SK-N-SH (cell line): ENCODE data around the gene UTP3. TPM values are rescaled to one million over a fixed set of nuclear protein-coding genes. Genes with fewer than 3 reads are reported as not detected.

Experiments
- CTCF ChIA-PET: fragments of 300-600, 350-600 bp; formaldehyde crosslinking; extraction: SDS; loops from one replicate; lab custom pipeline; 2021; lab: Yijun Ruan, JAX
- POLR2A ChIA-PET: fragments of 350-600 bp; sonication (Branson Sonifier 250); formaldehyde crosslinking; extraction: SDS; loops from one replicate; lab custom pipeline; 2020; ENCODE audit warnings: antibody characterized with exemption, inconsistent platforms; lab: Yijun Ruan, JAX
- DNase-seq: peaks from one replicate; pipeline ENCODE4 v3.0.0; 2012
- H2AFZ ChIP-seq: fragments of 200-600 bp; sonication (generic); 2 replicates; pipeline ENCODE4 v1.8.1; 2016; ENCODE audit warnings: antibody characterized with exemption, mild to moderate bottlenecking, low read depth
- H3F3A ChIP-seq: fragments of 200-600 bp; sonication (generic); replicated peaks from 2 replicates; pipeline ENCODE3; 2016; ENCODE audit warnings: antibody characterized with exemption, mild to moderate bottlenecking; ENCODE audit not compliant: insufficient read depth
- H3K27ac ChIP-seq, 2 experiments: fragments of 200-500 bp in 1 of 2; fragments of 200-600 bp in 1 of 2; sonication (Bioruptor generic) in 1 of 2; sonication (generic), shearing (Covaris generic) in 1 of 2; 2 replicates each; pipeline versions ENCODE4 v1.5.1 to v1.6.1; 2014 to 2016; ENCODE audit warnings: low read depth in 2 of 2, inconsistent platforms in 1 of 2, low read length in 1 of 2, mild to moderate bottlenecking in 1 of 2, mixed read lengths in 1 of 2
- H3K27me3 ChIP-seq: fragments of 200-600 bp; sonication (generic), shearing (Covaris generic); 2 replicates; pipeline ENCODE4 v1.6.1; 2016; ENCODE audit warnings: mixed run types; ENCODE audit not compliant: insufficient read depth
- H3K36me3 ChIP-seq, 2 experiments: fragments of 200-500 bp in 1 of 2; fragments of 200-600 bp in 1 of 2; sonication (Bioruptor generic) in 1 of 2; sonication (generic) in 1 of 2; replicated peaks in 1 of 2; 2 replicates each; pipeline versions ENCODE3 to v1.5.1; 2014 to 2016; ENCODE audit warnings: low read length in 1 of 2, mild to moderate bottlenecking in 1 of 2; ENCODE audit not compliant: insufficient read depth in 2 of 2, control insufficient read depth in 1 of 2
- H3K4me1 ChIP-seq, 2 experiments: fragments of 200-500 bp in 1 of 2; fragments of 200-600 bp in 1 of 2; sonication (Bioruptor generic) in 1 of 2; sonication (generic), shearing (Covaris generic) in 1 of 2; 2 replicates each; pipeline versions ENCODE4 v1.5.1 to v1.6.1; 2014 to 2016; ENCODE audit warnings: low read depth in 1 of 2, low read length in 1 of 2, mixed run types in 1 of 2; ENCODE audit not compliant: insufficient read depth in 2 of 2, control insufficient read depth in 1 of 2
- H3K4me2 ChIP-seq: fragments of 200-600 bp; sonication (generic), shearing (Covaris generic); 2 replicates; pipeline ENCODE4 v1.6.1; 2017; ENCODE audit warnings: mixed run types
- H3K4me3 ChIP-seq, 2 experiments: fragments of 200-500 bp in 1 of 2; fragments of 200-600 bp in 1 of 2; sonication (Bioruptor generic) in 1 of 2; sonication (generic), shearing (Covaris generic) in 1 of 2; 2 replicates each; pipeline versions ENCODE4 v1.5.1 to v1.8.1; 2014 to 2016; ENCODE audit warnings: low read depth in 2 of 2, inconsistent platforms in 1 of 2, low read length in 1 of 2, mild to moderate bottlenecking in 1 of 2, mixed read lengths in 1 of 2, moderate library complexity in 1 of 2
- H3K79me2 ChIP-seq: fragments of 200-600 bp; sonication (generic); 2 replicates; pipeline ENCODE4 v1.8.1; 2017; ENCODE audit warnings: mild to moderate bottlenecking; ENCODE audit not compliant: insufficient read depth
- H3K9ac ChIP-seq: fragments of 200-600 bp; sonication (generic); 2 replicates; pipeline ENCODE4 v1.6.1; 2017; ENCODE audit warnings: mixed run types
- H3K9me2 ChIP-seq: fragments of 200-600 bp; sonication (generic); 2 replicates; pipeline ENCODE4 v1.6.1; 2017; ENCODE audit warnings: mixed run types
- H3K9me3 ChIP-seq: fragments of 200-600 bp; sonication (generic); 2 replicates; pipeline ENCODE4 v1.6.1; 2017; ENCODE audit warnings: mixed run types, mild to moderate bottlenecking, moderate library complexity
- H4K20me1 ChIP-seq: fragments of 200-600 bp; sonication (generic); 2 replicates; pipeline ENCODE4 v1.6.1; 2017; ENCODE audit warnings: mild to moderate bottlenecking, mixed run types; ENCODE audit not compliant: insufficient read depth
- CHD2 ChIP-seq: fragments of 150-350 bp; IDR thresholded peaks from 2 replicates; pipeline ENCODE4 v1.6.1; 2018; ENCODE audit warnings: low read length; ENCODE audit not compliant: partially characterized antibody
- ELF1 ChIP-seq: IDR thresholded peaks from 2 replicates; pipeline ENCODE4 v1.4.0; 2012
- FOSL2 ChIP-seq: IDR thresholded peaks from 2 replicates; pipeline ENCODE4 v1.4.0; 2012; ENCODE audit warnings: low read depth, mild to moderate bottlenecking, moderate library complexity, borderline replicate concordance
- GABPA ChIP-seq: IDR thresholded peaks from 2 replicates; pipeline ENCODE4 v1.4.0; 2012; ENCODE audit warnings: low read depth, mild to moderate bottlenecking
- GATA2 ChIP-seq: sonication (generic); formaldehyde crosslinking; IDR thresholded peaks from 2 replicates; pipeline ENCODE4 v1.5.0; 2020; ENCODE audit warnings: mild to moderate bottlenecking, missing genetic modification reagents
- IRF3 ChIP-seq: fragments of 150-350 bp; IDR thresholded peaks from 2 replicates; pipeline ENCODE4 v1.6.1; 2016; ENCODE audit warnings: mild to moderate bottlenecking, low read depth, low read length
- JUND ChIP-seq: IDR thresholded peaks from 2 replicates; pipeline ENCODE4 v1.4.0; 2012
- MEF2A ChIP-seq: IDR thresholded peaks from 2 replicates; pipeline ENCODE4 v1.4.0; 2012; ENCODE audit warnings: low read depth, borderline replicate concordance
- NFIC ChIP-seq: IDR thresholded peaks from 2 replicates; pipeline ENCODE4 v1.4.0; 2012; ENCODE audit warnings: borderline replicate concordance
- RFX5 ChIP-seq: IDR thresholded peaks from 2 replicates; pipeline ENCODE4 v1.6.1; 2012; ENCODE audit warnings: mild to moderate bottlenecking, improper control_type of control experiment, low read length
- TAF1 ChIP-seq: IDR thresholded peaks from 2 replicates; pipeline ENCODE4 v1.6.1; 2012; ENCODE audit warnings: low read depth, mild to moderate bottlenecking, low read length, moderate library complexity, borderline replicate concordance
- USF1 ChIP-seq: IDR thresholded peaks from 2 replicates; pipeline ENCODE4 v1.4.0; 2012; ENCODE audit warnings: low read depth, borderline replicate concordance
- USF2 ChIP-seq: fragments of 150-350 bp; IDR thresholded peaks from 2 replicates; pipeline ENCODE4 v1.6.1; 2017; ENCODE audit warnings: antibody characterized with exemption, low read length, low read depth, borderline replicate concordance
- ZBTB33 ChIP-seq: IDR thresholded peaks from 2 replicates; pipeline ENCODE4 v1.4.0; 2012; ENCODE audit warnings: low read depth, borderline replicate concordance
- WGBS: methylation state at CpG from one replicate; pipeline ENCODE4 v1.1.6; 2017; ENCODE audit warnings: low lambda C conversion rate; 5-methylcytosine and 5-hydroxymethylcytosine counted together
- polyA plus RNA-seq, 3 experiments: library from polyadenylated mRNA; depleted of rRNA; stranded (reverse); fragments of >200 nt; gene quantifications; 2 replicates each; pipeline ENCODE4 v1.2.3, GENCODE V29; 2012

UTP3 gene
- polyA plus RNA-seq, 1 of the 3 experiments (the other 2 are of a cell fraction) = 36.9 TPM

- CTCF ChIA-PET = interaction anchor here (1.1 kb wide), 1 partner anchor 13 kb away, joined by 4 read pairs; no protein-coding TSS in a partner anchor
Observed at GRCh38 chr4:70718811-70719604, 30.7 kb downstream of the UTP3 start.

GRCh38 chr4:70721747-70722146 lies 33.4 kb downstream of the UTP3 start, which contains the start of gene RUFY3:
TSS of gene RUFY3 (plus strand) at chr4:70721964. CDS start at chr4:70722574, 610 bp downstream.
- H3K4me2 ChIP-seq = peak within 1 kb of the TSS; percentile 80
- peaks cover 4 to 20% of the 10 kb centered on the region in 2 experiments for H3K36me3 ChIP-seq
- DNase-seq = peak; percentile 80
- H3F3A ChIP-seq = peaks cover 9% of the 10 kb centered on the region
- H3K79me2 ChIP-seq = peaks cover 78% of the 10 kb centered on the region
- H3K4me1 ChIP-seq = peaks cover 0 to 14% of the 10 kb centered on the region in 2 experiments; a peak in 2 of 4 replicates
- H3K9me2 ChIP-seq = no peaks in the 10 kb centered on the region
- H3K9ac ChIP-seq = peak within 1 kb of the TSS; percentile 87
- H3K4me3 ChIP-seq = peak within 1 kb of the TSS; percentile 59 to 80
- POLR2A ChIA-PET = interaction anchor here (0.6 to 2.1 kb wide), 8 partner anchors 10 to 317 kb away, joined by 3 to 20 read pairs (median 4); partner anchors contain the start of genes GRSF1, MOB1B and UTP3
- 4% methylated on average over 3 of the region's 3 CpGs for WGBS
- CTCF ChIA-PET = interaction anchor here (0.6 to 2.3 kb wide), 4 partner anchors 14 to 1491 kb away, joined by 3 to 9 read pairs (median 5); no protein-coding TSS in a partner anchor
- no peaks in the 10 kb centered on the region for H3K27me3 ChIP-seq
- peak within 1 kb of the TSS; percentile 61 for H2AFZ ChIP-seq
- H3K27ac ChIP-seq = peak within 1 kb of the TSS; percentile 93
- peaks cover 14% of the 10 kb centered on the region; the same call in 1 of the 2 replicates for H4K20me1 ChIP-seq
- no peaks in the 10 kb centered on the region for H3K9me3 ChIP-seq
- TF ChIP-seq USF2 (peak; percentile 78), GABPA (no peak), ELF1 (0 out of 2 replicates have a peak, but pooled peaks have one; percentile 9), GATA2 (CRISPR knock-in tag) (peak; percentile 49), ZBTB33 (no peak), MEF2A (no peak), FOSL2 (no peak), RFX5 (peak; percentile 41), TAF1 (peak; percentile 78; the same call in 1 of the 2 replicates), JUND (no peak), CHD2 (peak; percentile 90), NFIC (no peak), USF1 (peak; percentile 90)

More at GRCh38 chr4:70718811-70719604, 30.7 kb downstream of the UTP3 start:
- WGBS = 94% methylated on average over 13 of the region's 13 CpGs
- no peaks in the 10 kb centered on the region; the same call in 1 of the 2 replicates for H4K20me1 ChIP-seq
- H3K4me3 ChIP-seq = no peak overlapping the region
- POLR2A ChIA-PET = interaction anchor here (1.7 kb wide), 1 partner anchor 14 kb away, joined by 5 read pairs; no protein-coding TSS in a partner anchor
- no peaks in the 10 kb centered on the region for H3K9me2 ChIP-seq
- no peak overlapping the region for H3K27ac ChIP-seq
- H3K4me1 ChIP-seq = peaks cover 0 to 9% of the 10 kb centered on the region in 2 experiments; a peak in 2 of 4 replicates
- no peak overlapping the region for H2AFZ ChIP-seq
- H3K9me3 ChIP-seq = no peaks in the 10 kb centered on the region
- H3F3A ChIP-seq = peaks cover 9% of the 10 kb centered on the region
- H3K79me2 ChIP-seq = peaks cover 75% of the 10 kb centered on the region
- H3K4me2 ChIP-seq = no peak overlapping the region
- H3K9ac ChIP-seq = no peak overlapping the region
- no peaks in the 10 kb centered on the region for H3K27me3 ChIP-seq
- no peak for DNase-seq
- no peaks in the 10 kb centered on the region for H3K36me3 ChIP-seq
- TF ChIP-seq IRF3 (no peak), USF2 (no peak), RFX5 (no peak)
